Suprapubic skin (tissue), 4 donors: ENCODE data around the gene ZRANB1. TPM values are rescaled to one million over a fixed set of nuclear protein-coding genes. Genes with fewer than 3 reads are reported as not detected.

Experiments used
- DNase-seq, 2 donors: peaks; one replicate each; pipeline ENCODE4 v3.0.0-alpha.2; 2019; ENCODE audit warnings: low spot score in 2 of 2
- H3K27ac ChIP-seq: fragments of 200-600 bp; sonication (generic); one replicate; pipeline ENCODE4 v1.5.1; 2019
- H3K27me3 ChIP-seq: fragments of 200-600 bp; sonication (generic); one replicate; pipeline ENCODE4 v1.5.1; 2019
- H3K36me3 ChIP-seq: fragments of 200-600 bp; sonication (generic); one replicate; pipeline ENCODE4 v1.5.1; 2019
- H3K4me1 ChIP-seq: fragments of 200-600 bp; sonication (generic); one replicate; pipeline ENCODE4 v1.5.1; 2019
- H3K4me3 ChIP-seq: fragments of 200-600 bp; sonication (generic); one replicate; pipeline ENCODE4 v1.5.1; 2019; ENCODE audit warnings: mild to moderate bottlenecking
- H3K9me3 ChIP-seq: fragments of 200-600 bp; sonication (generic); one replicate; pipeline ENCODE4 v1.5.1; 2019
- CTCF ChIP-seq, 2 donors: fragments of 200-600 bp in 1 of 2; fragments of 450-650 bp in 1 of 2; sonication (generic) in 1 of 2; IDR thresholded peaks; one replicate each; pipeline ENCODE4 v1.5.1; 2016 to 2019; ENCODE audit warnings: antibody characterized with exemption in 2 of 2, mild to moderate bottlenecking in 1 of 2, moderate library complexity in 1 of 2
- EP300 ChIP-seq: sonication (generic); formaldehyde crosslinking; IDR thresholded peaks from one replicate; pipeline ENCODE4 v1.6.1; 2017; ENCODE audit warnings: antibody characterized with exemption
- POLR2A ChIP-seq, 2 donors: fragments of 450-650 bp; IDR thresholded peaks; one replicate each; pipeline ENCODE4 v1.6.1; 2017; ENCODE audit warnings: antibody characterized with exemption in 2 of 2, mild to moderate bottlenecking in 2 of 2, moderate library complexity in 2 of 2
- POLR2AphosphoS5 ChIP-seq, 3 donors: sonication (generic); formaldehyde crosslinking; IDR thresholded peaks; one replicate each; pipeline ENCODE4 v1.6.1; 2017; ENCODE audit warnings: antibody characterized with exemption in 3 of 3
- WGBS: methylation state at CpG from one replicate; pipeline ENCODE4 v1.1.5; 2018; 5-methylcytosine and 5-hydroxymethylcytosine counted together
- total RNA-seq, 4 donors: library from RNA; depleted of rRNA; stranded (reverse); fragments of >200 nt; gene quantifications; one replicate each; pipeline ENCODE4 v1.1.0, GENCODE V29; 2016

Gene ZRANB1
- total RNA-seq, 4 donors from 2014 or later = 21.2 to 37.9 (median 30.2) TPM

DNA sequence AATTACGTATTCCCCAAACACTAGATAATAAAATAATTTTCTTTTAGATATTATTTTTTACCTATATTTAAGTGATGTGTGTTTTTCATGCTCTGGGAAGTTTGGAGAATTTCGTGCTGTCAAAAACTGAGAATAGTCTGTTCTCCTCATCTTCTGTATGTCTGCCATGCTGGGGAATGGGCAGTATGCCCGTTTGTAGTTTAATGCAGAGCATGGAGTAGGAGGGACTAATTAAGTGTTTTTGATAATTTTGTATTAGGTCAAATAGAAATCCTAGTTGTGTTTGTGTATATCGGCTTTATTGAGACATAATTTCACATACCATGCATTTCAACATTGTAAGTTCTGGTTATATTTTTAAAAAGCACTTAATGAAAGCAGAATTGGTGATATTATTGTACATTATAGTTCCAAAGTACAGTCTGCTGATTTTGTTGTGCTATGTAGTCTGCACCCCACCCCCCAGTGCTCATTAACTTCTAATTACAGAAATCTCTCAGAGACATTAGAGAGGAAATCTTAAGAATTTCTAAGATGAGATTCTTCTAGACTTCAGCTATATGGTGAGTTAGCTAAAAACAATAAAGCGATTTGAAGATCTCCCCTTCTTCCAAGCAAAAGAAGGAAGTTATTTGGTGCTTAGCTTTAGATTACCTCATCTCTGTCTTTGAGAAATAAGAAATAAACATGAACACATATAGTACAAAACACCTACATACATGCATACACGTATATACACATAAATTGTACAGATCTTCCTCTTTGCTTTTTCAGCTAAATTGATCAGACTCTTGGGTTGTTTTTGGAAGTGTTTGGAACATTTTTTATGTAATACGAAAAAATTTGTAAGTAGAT lies 22.2 kb downstream of the ZRANB1 start:
- Histone ChIP-seq H3K9me3 (no peaks in the 10 kb centered on the region), H3K27ac (no peak overlapping the region), H3K36me3 (peaks cover 17% of the 10 kb centered on the region), H3K4me1 (peaks cover 9% of the 10 kb centered on the region), H3K4me3 (no peak overlapping the region), H3K27me3 (no peaks in the 10 kb centered on the region)
- 83% methylated on average over 7 of the region's 7 CpGs for WGBS
- no peak for DNase-seq
- no peak for TF ChIP-seq POLR2AphosphoS5 (IDR thresholded peaks at IDR 0.05)
- no peak for TF ChIP-seq CTCF (IDR thresholded peaks at IDR 0.05)
- no peak for TF ChIP-seq POLR2A (IDR thresholded peaks at IDR 0.05)
- no peak for TF ChIP-seq EP300

DNA sequence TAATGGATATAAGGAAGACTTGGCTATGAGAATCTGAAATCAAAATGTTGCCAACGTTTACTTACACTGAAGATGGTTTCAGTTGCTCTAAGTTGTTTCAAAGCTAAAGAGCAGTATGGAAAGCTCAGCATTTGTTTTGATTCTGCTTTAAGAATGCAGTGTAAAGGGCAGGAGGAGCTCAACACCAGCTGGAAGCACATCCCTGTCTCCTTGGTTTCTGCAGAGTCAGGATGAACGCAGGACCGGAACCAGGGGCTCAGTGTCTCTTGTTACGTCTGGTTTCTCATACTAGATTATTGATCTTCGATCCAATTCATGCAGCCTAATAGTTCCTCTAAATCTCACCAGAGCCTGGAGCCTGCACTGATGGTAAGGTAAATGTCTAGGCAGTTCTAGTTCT lies 24.1 kb downstream of the ZRANB1 start:
- 89% methylated on average over 5 of the region's 5 CpGs for WGBS
- no peaks in the 10 kb centered on the region for H3K27me3 ChIP-seq
- H3K36me3 ChIP-seq = peaks cover 17% of the 10 kb centered on the region
- no peaks in the 10 kb centered on the region for H3K9me3 ChIP-seq
- TF ChIP-seq POLR2AphosphoS5 (IDR thresholded peaks at IDR 0.05) (no peak), EP300 (no peak), POLR2A (IDR thresholded peaks at IDR 0.05) (no peak)
- DNase-seq = no peak
- no peak overlapping the region for H3K27ac ChIP-seq
- H3K4me3 ChIP-seq = no peak overlapping the region
- peaks cover 7% of the 10 kb centered on the region for H3K4me1 ChIP-seq

DNA sequence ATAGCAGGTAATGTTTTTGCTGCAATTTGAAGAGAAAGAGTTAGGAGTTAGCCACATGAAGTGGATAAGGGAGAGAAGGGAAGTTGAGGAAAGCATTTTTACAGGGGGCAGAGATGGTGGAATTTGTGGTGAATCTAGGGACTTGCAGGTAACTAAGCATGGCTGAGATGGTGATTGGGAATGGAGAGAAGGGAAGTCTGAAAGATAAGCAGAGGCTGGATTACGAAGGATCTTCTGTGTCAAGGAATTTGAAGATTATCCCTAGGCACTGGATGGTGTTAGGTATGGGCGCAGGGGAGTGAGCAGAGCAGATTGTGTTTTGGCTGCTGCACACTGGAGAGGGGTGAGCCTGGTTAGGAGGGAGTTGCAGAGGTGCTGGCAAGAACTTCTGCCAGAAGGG lies 25.3 kb downstream of the ZRANB1 start:
- no peak for TF ChIP-seq POLR2A (IDR thresholded peaks at IDR 0.05)
- no peak for TF ChIP-seq POLR2AphosphoS5 (IDR thresholded peaks at IDR 0.05)
- TF ChIP-seq EP300 = no peak
- no peak for TF ChIP-seq CTCF (IDR thresholded peaks at IDR 0.05)
- H3K27me3 ChIP-seq = no peaks in the 10 kb centered on the region
- H3K4me1 ChIP-seq = no peaks in the 10 kb centered on the region
- WGBS = 94% methylated on average over 2 of the region's 2 CpGs
- H3K36me3 ChIP-seq = peaks cover 17% of the 10 kb centered on the region
- H3K9me3 ChIP-seq = no peaks in the 10 kb centered on the region
- H3K27ac ChIP-seq = no peak overlapping the region
- H3K4me3 ChIP-seq = no peak overlapping the region
- no peak for DNase-seq

DNA sequence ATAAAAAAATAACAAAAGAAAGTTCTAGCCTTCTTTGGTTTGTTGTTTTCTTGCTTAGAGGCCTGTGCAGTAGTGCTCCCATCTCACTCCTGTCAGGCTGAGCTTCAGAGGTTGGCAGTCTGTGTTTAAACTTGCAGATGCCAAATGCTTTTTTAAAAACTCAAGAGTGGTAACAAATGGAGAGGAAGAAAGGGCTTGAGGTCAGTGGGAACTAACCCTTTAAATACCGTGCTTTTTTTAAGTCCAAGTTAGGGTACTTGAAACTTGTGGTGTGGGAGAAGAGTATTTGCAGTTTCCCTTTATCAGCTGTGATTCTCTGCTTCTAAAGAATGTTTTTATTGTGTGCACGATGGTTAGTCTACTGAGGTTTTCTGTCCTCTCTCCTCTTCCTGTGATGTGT lies 29.4 kb downstream of the ZRANB1 start:
- Histone ChIP-seq H3K27me3 (no peaks in the 10 kb centered on the region), H3K9me3 (no peaks in the 10 kb centered on the region), H3K36me3 (peaks cover 37% of the 10 kb centered on the region), H3K4me1 (no peaks in the 10 kb centered on the region), H3K4me3 (no peak overlapping the region), H3K27ac (no peak overlapping the region)
- TF ChIP-seq POLR2A (IDR thresholded peaks at IDR 0.05) (no peak), EP300 (no peak), CTCF (IDR thresholded peaks at IDR 0.05) (no peak), POLR2AphosphoS5 (IDR thresholded peaks at IDR 0.05) (no peak)
- no peak for DNase-seq
- 57% methylated on average over 2 of the region's 2 CpGs for WGBS

- DNase-seq = no peak
- TF ChIP-seq CTCF (IDR thresholded peaks at IDR 0.05) (no peak), POLR2AphosphoS5 (IDR thresholded peaks at IDR 0.05) (no peak), POLR2A (IDR thresholded peaks at IDR 0.05) (no peak), EP300 (no peak)
- Histone ChIP-seq H3K4me3 (no peak overlapping the region), H3K27ac (no peak overlapping the region), H3K36me3 (peaks cover 24% of the 10 kb centered on the region), H3K9me3 (no peaks in the 10 kb centered on the region), H3K27me3 (no peaks in the 10 kb centered on the region), H3K4me1 (no peaks in the 10 kb centered on the region)
- WGBS = 87% methylated on average over 7 of the region's 7 CpGs
These were observed 30.7 kb downstream of the ZRANB1 start for GRCh38 chr10:124972637-124973036.
